PFSK-1 (cell line): ENCODE data around the gene ADAMTSL4.

Experiments used
- FOXP2 ChIP-seq: optimal IDR thresholded peaks from 2 replicates; pipeline ENCODE3; 2011; ENCODE audit warnings: borderline replicate concordance, control low read depth, inconsistent platforms; ENCODE audit not compliant: insufficient read depth; ENCODE audit errors: extremely low read length, extremely low read depth
- POLR2AphosphoS5 ChIP-seq: IDR thresholded peaks from 2 replicates; pipeline ENCODE4 v1.6.1; 2012; ENCODE audit warnings: low read depth, mild to moderate bottlenecking, control low read depth, low read length, moderate library complexity
- SIN3A ChIP-seq: IDR thresholded peaks from 2 replicates; pipeline ENCODE4 v1.6.1; 2012; ENCODE audit warnings: mild to moderate bottlenecking, low read length, moderate library complexity, borderline replicate concordance; ENCODE audit not compliant: insufficient read depth
- TAF1 ChIP-seq: IDR thresholded peaks from 2 replicates; pipeline ENCODE4 v1.6.1; 2012; ENCODE audit warnings: low read length, control low read depth, borderline replicate concordance; ENCODE audit not compliant: insufficient read depth
- TF ChIP-seq, protein P1 (sequence below), 2 experiments: IDR thresholded peaks; 2 replicates each; pipeline versions ENCODE4 v1.6.1 to v1.8.0; 2011 to 2012; ENCODE audit warnings: low read depth in 2 of 2, low read length in 2 of 2, control low read depth in 1 of 2, inconsistent platforms in 1 of 2, mild to moderate bottlenecking in 1 of 2, moderate library complexity in 1 of 2; ENCODE audit not compliant: insufficient read depth in 1 of 2

ADAMTSL4 gene

DNA sequence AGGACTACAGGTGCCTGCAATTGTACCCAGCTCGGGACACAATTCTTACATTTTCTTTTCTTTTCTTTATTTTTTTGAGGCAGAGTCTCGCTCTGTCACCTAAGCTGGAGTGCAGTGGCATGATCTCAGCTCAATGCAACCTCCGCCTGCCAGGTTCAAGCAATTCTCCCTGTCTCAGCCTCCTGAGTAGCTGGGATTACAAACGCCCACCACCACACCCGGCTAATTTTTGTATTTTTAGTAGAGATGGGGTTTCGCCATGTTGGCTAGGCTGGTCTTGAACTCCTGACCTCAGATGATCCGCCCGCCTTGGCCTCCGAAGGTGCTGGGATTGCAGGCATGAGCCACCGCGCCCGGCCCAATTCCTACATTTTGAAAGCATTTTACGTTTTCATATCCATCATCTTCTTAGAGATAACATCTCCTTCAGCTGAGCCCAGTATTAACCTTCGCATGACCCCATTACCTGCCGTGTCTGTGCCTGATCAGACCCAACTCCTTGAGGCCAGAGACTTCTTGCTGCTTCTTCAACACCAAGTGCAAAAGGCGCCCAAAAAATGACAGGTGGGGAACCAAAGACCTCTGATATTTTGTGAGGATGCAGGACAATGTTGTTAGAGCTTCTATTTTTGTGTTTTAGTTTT lies 2.8 kb upstream of the ADAMTSL4 start:
- TF ChIP-seq POLR2AphosphoS5 (no peak), FOXP2 (no peak), SIN3A (no peak), TAF1 (no peak)
- TF ChIP-seq, protein P1, sequence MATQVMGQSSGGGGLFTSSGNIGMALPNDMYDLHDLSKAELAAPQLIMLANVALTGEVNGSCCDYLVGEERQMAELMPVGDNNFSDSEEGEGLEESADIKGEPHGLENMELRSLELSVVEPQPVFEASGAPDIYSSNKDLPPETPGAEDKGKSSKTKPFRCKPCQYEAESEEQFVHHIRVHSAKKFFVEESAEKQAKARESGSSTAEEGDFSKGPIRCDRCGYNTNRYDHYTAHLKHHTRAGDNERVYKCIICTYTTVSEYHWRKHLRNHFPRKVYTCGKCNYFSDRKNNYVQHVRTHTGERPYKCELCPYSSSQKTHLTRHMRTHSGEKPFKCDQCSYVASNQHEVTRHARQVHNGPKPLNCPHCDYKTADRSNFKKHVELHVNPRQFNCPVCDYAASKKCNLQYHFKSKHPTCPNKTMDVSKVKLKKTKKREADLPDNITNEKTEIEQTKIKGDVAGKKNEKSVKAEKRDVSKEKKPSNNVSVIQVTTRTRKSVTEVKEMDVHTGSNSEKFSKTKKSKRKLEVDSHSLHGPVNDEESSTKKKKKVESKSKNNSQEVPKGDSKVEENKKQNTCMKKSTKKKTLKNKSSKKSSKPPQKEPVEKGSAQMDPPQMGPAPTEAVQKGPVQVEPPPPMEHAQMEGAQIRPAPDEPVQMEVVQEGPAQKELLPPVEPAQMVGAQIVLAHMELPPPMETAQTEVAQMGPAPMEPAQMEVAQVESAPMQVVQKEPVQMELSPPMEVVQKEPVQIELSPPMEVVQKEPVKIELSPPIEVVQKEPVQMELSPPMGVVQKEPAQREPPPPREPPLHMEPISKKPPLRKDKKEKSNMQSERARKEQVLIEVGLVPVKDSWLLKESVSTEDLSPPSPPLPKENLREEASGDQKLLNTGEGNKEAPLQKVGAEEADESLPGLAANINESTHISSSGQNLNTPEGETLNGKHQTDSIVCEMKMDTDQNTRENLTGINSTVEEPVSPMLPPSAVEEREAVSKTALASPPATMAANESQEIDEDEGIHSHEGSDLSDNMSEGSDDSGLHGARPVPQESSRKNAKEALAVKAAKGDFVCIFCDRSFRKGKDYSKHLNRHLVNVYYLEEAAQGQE (IDR thresholded peaks at IDR 0.05; ENCODE audit: insufficient read depth in 1 of 2, low read depth in 2 of 2, low read length in 2 of 2), result no peak

DNA sequence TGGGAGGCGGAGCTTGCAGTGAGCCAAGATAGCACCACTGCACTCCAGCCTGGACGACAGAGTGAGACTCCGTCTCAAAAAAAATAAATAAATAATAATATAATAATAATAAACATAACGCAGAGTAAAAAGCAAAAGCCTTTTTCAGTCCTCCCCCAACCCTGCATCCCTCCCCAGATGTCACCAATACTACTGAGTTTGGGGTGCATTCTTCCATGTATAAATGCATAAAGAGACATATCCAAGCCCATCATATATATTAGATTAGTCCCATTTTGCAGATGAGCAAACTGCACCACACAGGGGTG lies 930 bp upstream of the ADAMTSL4 start:
- TF ChIP-seq POLR2AphosphoS5 (no peak), SIN3A (no peak), TAF1 (no peak), FOXP2 (no peak)
- TF ChIP-seq, protein P1 (IDR thresholded peaks at IDR 0.05; ENCODE audit: insufficient read depth in 1 of 2, low read depth in 2 of 2, low read length in 2 of 2), result no peak

DNA sequence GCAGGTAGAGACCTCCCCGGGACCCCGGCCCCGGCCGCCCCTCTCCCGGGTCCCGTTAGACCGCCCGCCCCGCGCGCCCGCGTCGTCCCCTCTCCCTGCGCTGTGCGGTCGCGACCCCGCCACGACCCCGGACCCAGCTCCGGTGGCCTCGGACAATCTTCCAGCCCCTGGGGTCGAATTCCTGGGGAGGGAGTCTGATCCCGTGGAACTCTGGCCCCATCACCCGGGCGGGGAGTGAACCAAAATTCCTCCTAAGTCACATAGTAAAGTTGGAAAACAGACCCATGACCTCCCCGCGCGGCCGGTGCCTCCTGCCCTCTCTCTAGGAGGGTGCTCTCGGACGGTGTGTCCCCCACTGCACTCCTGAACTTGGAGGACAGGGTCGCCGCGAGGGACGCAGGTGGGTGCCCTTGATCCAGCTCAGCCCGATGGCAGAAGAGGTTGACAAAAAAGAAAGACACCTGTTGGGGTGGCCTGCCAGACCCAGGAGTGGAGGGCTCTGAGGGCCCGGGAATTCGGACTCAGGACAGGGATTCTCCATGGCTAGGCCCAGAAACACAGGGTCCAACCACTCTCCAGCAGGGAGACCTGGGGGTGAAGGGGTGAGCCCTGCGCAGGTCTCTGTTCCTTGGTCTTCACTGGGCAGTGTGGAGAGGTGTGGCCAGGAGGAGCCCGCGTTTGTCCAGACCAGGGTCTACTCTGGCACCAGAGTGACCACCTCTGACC lies 451 bp downstream of the ADAMTSL4 start:
- TF ChIP-seq SIN3A (no peak), POLR2AphosphoS5 (no peak), FOXP2 (no peak), TAF1 (no peak)
- TF ChIP-seq, protein P1 (IDR thresholded peaks at IDR 0.05; ENCODE audit: insufficient read depth in 1 of 2, low read depth in 2 of 2, low read length in 2 of 2), result no peak

DNA sequence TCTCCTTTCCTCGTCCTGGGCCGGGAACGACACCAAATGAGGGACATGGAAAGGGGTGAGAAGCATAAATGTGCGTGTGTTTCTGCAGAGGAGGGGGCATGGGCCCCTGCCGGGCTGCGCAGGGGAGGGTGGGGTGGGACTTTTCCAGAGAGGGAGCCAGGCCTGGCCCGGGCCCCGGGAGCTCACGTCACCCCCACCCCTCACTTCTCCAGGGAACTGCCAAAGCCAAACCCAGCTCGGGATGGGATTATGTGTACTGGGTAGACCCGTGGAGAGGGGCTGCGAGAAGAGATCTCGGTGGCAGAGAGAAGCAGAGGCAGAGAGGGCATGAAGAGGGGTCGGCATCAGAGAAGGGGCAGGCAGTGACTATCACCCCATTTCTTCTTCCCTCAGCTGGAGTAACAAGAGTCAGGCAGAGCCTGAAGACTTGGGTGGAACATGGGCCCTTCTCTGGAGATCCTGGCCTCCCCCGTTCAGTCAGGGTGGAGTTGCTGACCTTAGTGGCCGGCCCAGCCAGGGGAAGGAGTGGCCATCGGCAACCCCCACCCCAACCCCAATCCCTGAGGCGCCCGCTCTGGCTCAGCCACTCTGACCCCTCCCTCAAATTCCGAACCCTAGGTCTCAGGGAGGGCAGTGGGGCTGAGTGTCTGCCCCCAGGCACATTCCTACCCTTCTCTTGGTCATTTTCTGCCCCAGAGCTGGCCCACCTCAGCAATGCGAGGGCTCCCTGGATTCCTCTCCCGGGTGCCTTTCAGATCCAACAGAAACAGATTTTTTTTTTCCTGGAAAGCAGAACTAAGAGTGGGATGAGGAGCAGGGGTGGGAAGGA lies 1.2 kb downstream of the ADAMTSL4 start:
- no peak for TF ChIP-seq TAF1
- TF ChIP-seq POLR2AphosphoS5, result no peak
- TF ChIP-seq, protein P1 (IDR thresholded peaks at IDR 0.05; ENCODE audit: insufficient read depth in 1 of 2, low read depth in 2 of 2, low read length in 2 of 2), result no peak
- no peak for TF ChIP-seq SIN3A
- TF ChIP-seq FOXP2, result no peak
